Gastrocnemius medialis (tissue), 4 donors: ENCODE measurements around the gene CRHR2.

Experiments used
- POLR2A ChIP-seq, 2 donors: fragments of 450-650 bp; IDR thresholded peaks; one replicate each; pipeline ENCODE4 v1.6.1; 2017; ENCODE audit warnings: antibody characterized with exemption in 2 of 2, mild to moderate bottlenecking in 2 of 2, moderate library complexity in 2 of 2
- TF ChIP-seq, protein P1 (sequence below), 5 experiments: fragments of 450-650 bp in 3 of 5; fragments of 200-600 bp in 2 of 5; sonication (generic) in 2 of 5; IDR thresholded peaks in 4 of 5; conservative IDR thresholded peaks in 1 of 5; 1 replicate in 4 of 5; 2 replicates in 1 of 5; pipeline ENCODE4 v1.5.1; 2016 to 2019; ENCODE audit warnings: antibody characterized with exemption in 5 of 5, mild to moderate bottlenecking in 3 of 5, moderate library complexity in 3 of 5

DNA sequence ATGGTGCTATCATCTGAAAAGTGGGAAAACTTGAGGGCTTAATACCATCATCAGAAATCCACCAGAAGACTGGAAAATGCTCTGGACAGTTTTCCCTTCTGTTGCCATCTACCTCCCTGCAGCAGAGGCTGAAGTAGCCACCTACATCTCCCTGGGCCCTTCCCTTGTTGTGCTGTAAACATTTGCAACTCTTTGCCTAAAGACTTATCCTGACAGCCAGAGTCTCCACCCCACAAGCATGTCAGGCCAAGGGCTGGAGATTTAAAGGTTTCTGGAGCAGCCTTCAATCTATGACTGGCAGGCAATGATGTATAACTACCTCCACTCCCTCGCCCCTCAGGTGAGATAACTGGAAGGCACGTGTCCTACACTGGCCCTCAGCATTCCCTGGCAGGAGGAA is 39.9 kb upstream of the CRHR2 start:
- TF ChIP-seq, protein P1, sequence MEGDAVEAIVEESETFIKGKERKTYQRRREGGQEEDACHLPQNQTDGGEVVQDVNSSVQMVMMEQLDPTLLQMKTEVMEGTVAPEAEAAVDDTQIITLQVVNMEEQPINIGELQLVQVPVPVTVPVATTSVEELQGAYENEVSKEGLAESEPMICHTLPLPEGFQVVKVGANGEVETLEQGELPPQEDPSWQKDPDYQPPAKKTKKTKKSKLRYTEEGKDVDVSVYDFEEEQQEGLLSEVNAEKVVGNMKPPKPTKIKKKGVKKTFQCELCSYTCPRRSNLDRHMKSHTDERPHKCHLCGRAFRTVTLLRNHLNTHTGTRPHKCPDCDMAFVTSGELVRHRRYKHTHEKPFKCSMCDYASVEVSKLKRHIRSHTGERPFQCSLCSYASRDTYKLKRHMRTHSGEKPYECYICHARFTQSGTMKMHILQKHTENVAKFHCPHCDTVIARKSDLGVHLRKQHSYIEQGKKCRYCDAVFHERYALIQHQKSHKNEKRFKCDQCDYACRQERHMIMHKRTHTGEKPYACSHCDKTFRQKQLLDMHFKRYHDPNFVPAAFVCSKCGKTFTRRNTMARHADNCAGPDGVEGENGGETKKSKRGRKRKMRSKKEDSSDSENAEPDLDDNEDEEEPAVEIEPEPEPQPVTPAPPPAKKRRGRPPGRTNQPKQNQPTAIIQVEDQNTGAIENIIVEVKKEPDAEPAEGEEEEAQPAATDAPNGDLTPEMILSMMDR (IDR thresholded peaks at IDR 0.05 in 4 of 5, conservative IDR thresholded peaks at IDR 0.05 in 1 of 5) = no peak
- no peak for TF ChIP-seq POLR2A (IDR thresholded peaks at IDR 0.05)
